GM12878 (cell line): ENCODE results near the gene EP400. TPM values are rescaled to one million over a fixed set of nuclear protein-coding genes. Genes with fewer than 3 reads are reported as not detected.

Experiments used
- ATAC-seq: fragments of 200-7000 bp; cut with Tn5 transposase; 3 replicates; pipeline ENCODE4 v1.9.1; 2020; ENCODE audit warnings: mild to moderate bottlenecking, moderate library complexity
- BruUV-seq: library from RNA; stranded (reverse); fragments of 400-500 nt; replicated peaks from 2 replicates; lab custom pipeline; 2021; lab: Mats Ljungman, UMichigan
- CTCF ChIA-PET: fragments of 300-600 bp; sonication (Branson Sonifier 250); formaldehyde crosslinking; extraction: SDS; loops from one replicate; lab custom pipeline; 2021; ENCODE audit warnings: inconsistent platforms; lab: Yijun Ruan, JAX
- POLR2A ChIA-PET: fragments of 350-600 bp; formaldehyde crosslinking; extraction: SDS; loops from one replicate; lab custom pipeline; 2021; ENCODE audit warnings: inconsistent platforms; lab: Charles Lee
- RAD21 ChIA-PET: fragments of 300-600 bp; sonication (Branson Sonifier 250); formaldehyde crosslinking; loops from one replicate; lab custom pipeline; 2023; ENCODE audit warnings: antibody characterized with exemption; ENCODE audit not compliant: unreplicated experiment; lab: Charles Lee
- SMC1A ChIA-PET: fragments of 300-600 bp; sonication (Branson Sonifier 250); formaldehyde crosslinking; loops from one replicate; lab custom pipeline; 2023; ENCODE audit not compliant: unreplicated experiment, uncharacterized antibody; lab: Charles Lee
- DNase-seq: peaks from one replicate; pipeline ENCODE4 v3.0.0-alpha.2; 2011; ENCODE audit warnings: low read depth, low spot score
- FAIRE-seq: peaks from 3 replicates; lab custom pipeline; 2011; peaks lifted over from hg19 to GRCh38; lab: Jason Lieb, UNC
- H2AFZ ChIP-seq: 2 replicates; pipeline ENCODE4 v1.6.0; 2011; ENCODE audit warnings: low read depth, low read length, control low read depth; ENCODE audit not compliant: control insufficient read depth
- H3K27ac ChIP-seq: 2 replicates; pipeline ENCODE4 v1.5.1; 2011; ENCODE audit warnings: control low read depth; ENCODE audit not compliant: control insufficient read depth, insufficient read depth
- H3K27me3 ChIP-seq, 2 experiments: replicated peaks in 1 of 2; 2 replicates each; pipeline versions ENCODE4 v1.6.0 to v1.6.1; 2011; ENCODE audit warnings: low read length in 1 of 2; ENCODE audit not compliant: control insufficient read depth in 2 of 2, insufficient read depth in 2 of 2
- H3K36me3 ChIP-seq, 2 experiments: 2 replicates each; pipeline ENCODE4 v1.5.1; 2011; ENCODE audit warnings: low read length in 1 of 2; ENCODE audit not compliant: control insufficient read depth in 2 of 2, insufficient read depth in 2 of 2
- H3K4me1 ChIP-seq: 2 replicates; pipeline ENCODE4 v1.6.1; 2011; ENCODE audit warnings: mild to moderate bottlenecking, low read length, moderate library complexity, mixed read lengths; ENCODE audit not compliant: control insufficient read depth, insufficient read depth
- H3K4me2 ChIP-seq: 2 replicates; pipeline ENCODE4 v1.6.0; 2011; ENCODE audit warnings: control low read depth; ENCODE audit not compliant: control insufficient read depth, insufficient read depth
- H3K4me3 ChIP-seq: fragments of 200-600 bp; sonication (generic); 2 replicates; pipeline ENCODE4 v1.5.1; 2016
- H3K79me2 ChIP-seq: 2 replicates; pipeline ENCODE4 v1.6.0; 2011; ENCODE audit warnings: low read length; ENCODE audit not compliant: control insufficient read depth, insufficient read depth
- H3K9ac ChIP-seq: 2 replicates; pipeline ENCODE4 v1.8.0; 2011; ENCODE audit warnings: low read length, control low read depth, mixed read lengths; ENCODE audit not compliant: control insufficient read depth, insufficient read depth
- H3K9me3 ChIP-seq: replicated peaks from 3 replicates; pipeline ENCODE4 v1.5.1; 2011; ENCODE audit warnings: mild to moderate bottlenecking, low read length; ENCODE audit not compliant: control insufficient read depth, insufficient read depth
- H4K20me1 ChIP-seq: 2 replicates; pipeline ENCODE4 v1.6.0; 2011; ENCODE audit not compliant: control insufficient read depth, insufficient read depth
- HDGF ChIP-seq: fragments of 450-650 bp; IDR thresholded peaks from 2 replicates; pipeline ENCODE4 v1.6.1; 2016; ENCODE audit warnings: antibody characterized with exemption
- MLLT1 ChIP-seq: fragments of 450-650 bp; IDR thresholded peaks from 2 replicates; pipeline ENCODE4 v1.6.1; 2016; ENCODE audit warnings: mild to moderate bottlenecking
- PBX3 ChIP-seq: IDR thresholded peaks from 2 replicates; pipeline ENCODE4 v1.6.1; 2011; ENCODE audit warnings: mild to moderate bottlenecking, low read depth, low read length, moderate library complexity; ENCODE audit not compliant: insufficient replicate concordance
- PKNOX1 ChIP-seq: fragments of 450-650 bp; IDR thresholded peaks from 2 replicates; pipeline ENCODE4 v1.6.1; 2016; ENCODE audit warnings: mild to moderate bottlenecking
- WGBS: methylation state at CpG from one replicate; pipeline ENCODE4 v1.1.6; 2016; ENCODE audit warnings: low lambda C conversion rate; ENCODE audit not compliant: insufficient replicate concordance, insufficient coverage; ENCODE audit errors: missing lambda C conversion rate; 5-methylcytosine and 5-hydroxymethylcytosine counted together
- in situ Hi-C: fragments of 300-500 bp; cut with MboI; formaldehyde crosslinking; loops from 9 replicates; pipeline ENCODE4 v1.14.3; 2018; ENCODE audit warnings: mixed read lengths
- intact Hi-C: fragments of 100-400 bp; cut with micrococcal nuclease; formaldehyde crosslinking; loops from one replicate; pipeline ENCODE4 v1.14.2; 2022; ENCODE audit not compliant: unreplicated experiment
- polyA plus RNA-seq, 11 experiments: library from polyadenylated mRNA; depleted of rRNA in 4 of 11; unstranded in 6 of 11; stranded (reverse) in 5 of 11; fragments of >200 nt; fragmentation: Nextera tagmentation in 4 of 11; fragmentation: Illumina TruSeq in 1 of 11; extraction: Ambion mirVana in 4 of 11; extraction: Trizol in 1 of 11; gene quantifications; 1 replicate in 1 of 11; 2 replicates in 10 of 11; pipeline versions ENCODE4 v1.2.1 to v1.2.3, GENCODE V29; 2011 to 2016; ENCODE audit warnings: inconsistent platforms in 2 of 11, missing spikeins in 2 of 11, low read depth in 1 of 11
- total RNA-seq, 4 experiments: library from RNA; depleted of rRNA in 3 of 4; stranded (reverse); fragments of >200 nt in 3 of 4; fragmentation: Illumina TruSeq in 1 of 4; extraction: Trizol in 1 of 4; gene quantifications; 2 replicates each; pipeline versions ENCODE4 v1.2.1 to v1.2.3, GENCODE V29; 2013 to 2021

The EP400 gene
- total and polyA plus RNA-seq, 10 of the 15 experiments (the other 5 are each of a cell fraction or from before 2014, with no cell fraction given), result 3.8 to 44.2 (median 8.4) TPM

- peaks cover 20% of the 10 kb centered on the region for H3K79me2 ChIP-seq
- 16% methylated on average over 6 of the region's 6 CpGs for WGBS
- intact Hi-C loops (no loop called here), in situ Hi-C loops (no loop called here)
- peaks cover 0 to 6% of the 10 kb centered on the region in 2 experiments; a peak in 2 of 4 replicates for H3K36me3 ChIP-seq
- FAIRE-seq (no peak), ATAC-seq (peak; percentile 8), DNase-seq (no peak)
- no peaks in the 10 kb centered on the region for H4K20me1 ChIP-seq
- SMC1A ChIA-PET, result interaction anchor here (0.6 to 1.1 kb wide), 3 partner anchors 14 to 54 kb away, joined by 3 to 5 read pairs (median 3); no protein-coding TSS in a partner anchor
- peak; percentile 51 for TF ChIP-seq PBX3
- no peak for TF ChIP-seq HDGF
- 0 out of 2 replicates have a peak, but pooled peaks have one; percentile 5 for TF ChIP-seq MLLT1
- TF ChIP-seq PKNOX1, result peak; percentile 82
- CTCF ChIA-PET, result interaction anchor here (1.6 kb wide), 1 partner anchor 14 kb away, joined by 3 read pairs; no protein-coding TSS in a partner anchor
- BruUV-seq, result no TSS peak
- peak overlapping the region; percentile 77 for H3K4me2 ChIP-seq
- peak overlapping the region; percentile 85 for H3K9ac ChIP-seq
- peak overlapping the region; percentile 82 for H3K27ac ChIP-seq
- POLR2A ChIA-PET, result no interaction called here
- peak overlapping the region; percentile 72; the same call in 1 of the 2 replicates for H2AFZ ChIP-seq
- H3K9me3 ChIP-seq, result no peaks in the 10 kb centered on the region
- H3K4me3 ChIP-seq, result peak overlapping the region; percentile 88
- RAD21 ChIA-PET, result interaction anchor here (1.2 kb wide), 1 partner anchor 15 kb away, joined by 4 read pairs; no protein-coding TSS in a partner anchor
- no peaks in the 10 kb centered on the region for H3K27me3 ChIP-seq
- no peaks in the 10 kb centered on the region; the same call in 1 of the 2 replicates for H3K4me1 ChIP-seq
These were observed 135.5 kb downstream of the EP400 start for GRCh38 chr12:132085291-132085635.
